K562 (cell line): ENCODE results near the gene SELL. TPM values are rescaled to one million over a fixed set of nuclear protein-coding genes. Genes with fewer than 3 reads are reported as not detected.

Source experiments
- CREM ChIP-seq: IDR thresholded peaks from 2 replicates; pipeline ENCODE4 v1.6.1; 2014; ENCODE audit warnings: antibody characterized with exemption, low read depth
- FOXK2 ChIP-seq, 2 experiments: fragments of 450-650 bp; IDR thresholded peaks in 1 of 2; conservative IDR thresholded peaks in 1 of 2; 2 replicates each; pipeline ENCODE4 v1.6.1; 2016; ENCODE audit warnings: low read depth in 2 of 2, mild to moderate bottlenecking in 1 of 2
- HDAC1 ChIP-seq, 2 experiments: fragments of 450-650 bp; IDR thresholded peaks; 2 replicates each; pipeline ENCODE4 v1.6.1; 2016 to 2017; ENCODE audit warnings: inconsistent platforms in 1 of 2, mild to moderate bottlenecking in 1 of 2, moderate library complexity in 1 of 2
- LARP7 ChIP-seq: fragments of 450-650 bp; IDR thresholded peaks from 2 replicates; pipeline ENCODE4 v1.6.1; 2016
- MLLT1 ChIP-seq, 2 experiments: fragments of 450-650 bp; IDR thresholded peaks; 2 replicates each; pipeline ENCODE4 v1.6.1; 2016
- POU5F1 ChIP-seq: fragments of 150-350 bp; IDR thresholded peaks from 2 replicates; pipeline ENCODE4 v1.6.1; 2014; ENCODE audit warnings: borderline replicate concordance, low read length, low read depth, mild to moderate bottlenecking; ENCODE audit not compliant: partially characterized antibody
- RREB1 ChIP-seq: fragments of 250-450 bp; sonication (Bioruptor Pico); IDR thresholded peaks from 2 replicates; pipeline ENCODE4 v1.4.0; 2020
- SNIP1 ChIP-seq: fragments of 450-650 bp; IDR thresholded peaks from 2 replicates; pipeline ENCODE4 v1.7.1; 2017; ENCODE audit warnings: low read depth, mild to moderate bottlenecking
- SRSF3 ChIP-seq: fragments of 200-400 bp; formaldehyde crosslinking; IDR thresholded peaks from 2 replicates; pipeline ENCODE4 v1.6.1; 2016; ENCODE audit warnings: mild to moderate bottlenecking, low read length, moderate library complexity; ENCODE audit not compliant: insufficient read depth
- UBTF ChIP-seq, 2 experiments: IDR thresholded peaks; 2 replicates each; pipeline ENCODE4 v1.6.1; 2012; ENCODE audit warnings: improper control_type of control experiment in 2 of 2, low read depth in 2 of 2, low read length in 2 of 2, borderline replicate concordance in 1 of 2
- polyA plus RNA-seq, 8 experiments: library from polyadenylated mRNA; depleted of rRNA in 4 of 8; stranded (reverse) in 5 of 8; unstranded in 3 of 8; fragments of >200 nt; fragmentation: Nextera tagmentation in 2 of 8; fragmentation: Illumina TruSeq in 1 of 8; extraction: Ambion mirVana in 2 of 8; extraction: Trizol in 1 of 8; gene quantifications; 2 replicates each; pipeline versions ENCODE4 v1.2.1 to v1.2.3, GENCODE V29; 2011 to 2014; ENCODE audit warnings: inconsistent platforms in 1 of 8, missing spikeins in 1 of 8
- total RNA-seq, 7 experiments: library from RNA; depleted of rRNA in 6 of 7; stranded (reverse); fragments of >200 nt in 6 of 7; fragmentation: Illumina TruSeq in 2 of 7; extraction: Trizol in 2 of 7; gene quantifications; 2 replicates each; pipeline versions ENCODE4 v1.2.1 to v1.2.3, GENCODE V29; 2011 to 2021; ENCODE audit warnings: low replicate concordance in 1 of 7
- TF ChIP-seq, protein P1 (sequence below): fragments of 450-650 bp; formaldehyde crosslinking; IDR thresholded peaks from 2 replicates; pipeline ENCODE4 v1.4.0; 2022; ENCODE audit warnings: missing genetic modification characterization

SELL gene
- total and polyA plus RNA-seq, 9 of the 15 experiments (the other 6 are each of a cell fraction or from before 2014, with no cell fraction given): 0.51 TPM; not detected in 8

DNA sequence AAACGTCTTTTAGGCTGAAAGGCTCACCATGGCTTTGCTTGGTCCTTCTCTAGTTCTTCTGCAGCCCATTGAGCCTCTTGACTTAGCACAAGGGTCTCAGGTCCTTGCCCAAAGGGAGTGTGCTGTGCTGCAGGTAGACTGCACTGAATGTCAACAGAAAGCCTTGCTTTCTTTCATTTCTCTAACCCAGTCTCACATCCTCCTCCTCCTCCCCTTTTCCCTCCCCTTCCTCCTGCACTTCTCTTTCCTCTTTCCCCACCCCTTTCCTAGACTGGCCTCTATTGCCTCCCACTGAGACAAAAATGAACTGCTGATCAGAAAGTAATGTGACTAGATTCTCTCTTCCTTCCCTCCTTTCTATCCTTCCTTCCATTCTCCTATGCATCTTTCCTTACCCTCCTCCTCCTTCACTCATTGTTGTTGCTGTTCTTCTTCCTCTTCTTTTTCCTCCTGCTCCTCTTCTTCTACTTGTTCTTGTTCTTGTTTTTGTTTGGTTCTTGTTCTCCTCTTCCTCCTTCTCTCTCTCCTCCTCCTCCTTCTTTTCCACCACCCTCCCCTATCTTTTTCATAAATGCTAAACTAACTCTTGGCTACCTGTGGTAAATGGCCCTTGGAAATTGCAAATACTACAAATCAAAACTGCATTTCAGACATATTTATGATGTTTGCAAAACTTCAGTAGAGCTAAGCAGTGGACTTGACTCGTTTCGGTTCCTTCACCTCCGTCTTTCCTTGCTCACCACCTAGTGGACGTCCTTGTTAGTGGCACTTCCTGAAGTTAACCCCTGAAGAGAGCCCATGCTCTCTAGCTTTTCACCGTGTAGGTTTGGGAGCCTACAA, at the start of gene SELL (continued):
- TF ChIP-seq UBTF (IDR thresholded peaks at IDR 0.05; ENCODE audit: borderline replicate concordance in 1 of 2, low read depth in 2 of 2, low read length in 2 of 2) (0 out of 4 replicates have a peak, but pooled peaks of 1 of the 2 experiments have one; percentile 24), SNIP1 (0 out of 2 replicates have a peak, but pooled peaks have one; percentile 10), MLLT1 (IDR thresholded peaks at IDR 0.05) (peak; percentile 53 to 73; a peak in 2 of 4 replicates), LARP7 (0 out of 2 replicates have a peak, but pooled peaks have one; percentile 53), FOXK2 (conservative IDR thresholded peaks at IDR 0.05 in 1 of 2, IDR thresholded peaks at IDR 0.05 in 1 of 2; ENCODE audit: low read depth in 2 of 2) (0 out of 4 replicates have a peak, but pooled peaks of 1 of the 2 experiments have one; percentile 25), POU5F1 (no peak), SRSF3 (no peak), HDAC1 (IDR thresholded peaks at IDR 0.05) (peak in 1 of 2 experiments; percentile 52; a peak in 1 of 4 replicates), CREM (0 out of 2 replicates have a peak, but pooled peaks have one; percentile 23), RREB1 (CRISPR knock-in tag) (peak; percentile 29; the same call in 1 of the 2 replicates)
- TF ChIP-seq, protein P1, sequence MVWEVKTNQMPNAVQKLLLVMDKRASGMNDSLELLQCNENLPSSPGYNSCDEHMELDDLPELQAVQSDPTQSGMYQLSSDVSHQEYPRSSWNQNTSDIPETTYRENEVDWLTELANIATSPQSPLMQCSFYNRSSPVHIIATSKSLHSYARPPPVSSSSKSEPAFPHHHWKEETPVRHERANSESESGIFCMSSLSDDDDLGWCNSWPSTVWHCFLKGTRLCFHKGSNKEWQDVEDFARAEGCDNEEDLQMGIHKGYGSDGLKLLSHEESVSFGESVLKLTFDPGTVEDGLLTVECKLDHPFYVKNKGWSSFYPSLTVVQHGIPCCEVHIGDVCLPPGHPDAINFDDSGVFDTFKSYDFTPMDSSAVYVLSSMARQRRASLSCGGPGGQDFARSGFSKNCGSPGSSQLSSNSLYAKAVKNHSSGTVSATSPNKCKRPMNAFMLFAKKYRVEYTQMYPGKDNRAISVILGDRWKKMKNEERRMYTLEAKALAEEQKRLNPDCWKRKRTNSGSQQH (CRISPR knock-in tag): peak; percentile 54; the same call in 1 of the 2 replicates
